ENCODE measurements around the gene EFHD2.

EFHD2 gene

DNA sequence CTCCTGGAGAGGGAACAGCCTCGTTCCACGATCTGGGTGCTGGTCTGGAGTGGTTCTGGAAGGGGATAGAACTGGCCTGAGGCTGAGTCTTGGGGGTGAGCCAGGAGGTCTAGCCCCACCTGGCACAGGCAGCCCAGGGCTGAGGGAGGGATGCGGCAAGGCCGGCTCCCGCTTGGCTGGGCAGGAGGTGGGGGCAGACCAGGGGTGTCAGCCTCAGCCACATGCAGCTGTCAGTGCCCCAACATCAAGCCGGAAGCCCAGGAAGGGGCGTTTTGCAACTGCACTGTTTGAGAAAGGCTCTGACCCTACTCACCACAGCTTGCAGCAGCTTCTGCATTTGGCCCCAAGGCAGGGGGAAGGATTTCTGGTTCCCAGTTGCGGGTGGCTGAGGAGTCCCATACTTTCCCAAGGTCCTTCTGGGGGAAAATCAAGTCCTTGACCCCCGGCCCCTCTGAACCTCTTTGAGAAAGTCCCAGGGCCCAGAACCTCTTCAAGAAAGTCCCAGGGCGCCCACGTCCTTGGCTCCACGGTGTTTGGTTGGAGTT, 2.0 kb downstream of the EFHD2 start:
- no peaks in the 10 kb centered on the region for H3K27me3 ChIP-seq (ENCODE audit: control insufficient read depth in 5 of 5, insufficient read depth in 4 of 5, low read length in 5 of 5)
- H3K4me1 ChIP-seq (ENCODE audit: control insufficient read depth in 5 of 5, insufficient read depth in 5 of 5, low read length in 5 of 5) = peaks cover 3 to 85% (median 66%) of the 10 kb centered on the region in 5 donors
- peak overlapping the region; percentile 72 to 92 (median 82) for H3K4me3 ChIP-seq (ENCODE audit: low read depth in 1 of 5, low read length in 5 of 5)
- no peaks in the 10 kb centered on the region for H3K9me3 ChIP-seq (ENCODE audit: control insufficient read depth in 5 of 5, low read length in 5 of 5)
- H3K27ac ChIP-seq (ENCODE audit: low read depth, low read length) = peak overlapping the region; percentile 50
- H3K9ac ChIP-seq (ENCODE audit: low read length in 5 of 5) = peak overlapping the region in 4 of 5 donors; percentile 51 to 84 (median 73)
- H3K36me3 ChIP-seq (ENCODE audit: control insufficient read depth in 5 of 5, insufficient read depth in 5 of 5, low read length in 5 of 5) = peaks cover 0 to 7% (median 0%) of the 10 kb centered on the region in 5 donors

GRCh38 chr1:15412175-15412800, 2.6 kb downstream of the EFHD2 start:
- Histone ChIP-seq H3K9ac (ENCODE audit: low read length in 5 of 5) (peak overlapping the region in 4 of 5 donors; percentile 51 to 84 (median 73)), H3K9me3 (ENCODE audit: control insufficient read depth in 5 of 5, low read length in 5 of 5) (no peaks in the 10 kb centered on the region), H3K27me3 (ENCODE audit: control insufficient read depth in 5 of 5, insufficient read depth in 4 of 5, low read length in 5 of 5) (no peaks in the 10 kb centered on the region), H3K36me3 (ENCODE audit: control insufficient read depth in 5 of 5, insufficient read depth in 5 of 5, low read length in 5 of 5) (peaks cover 0 to 7% (median 0%) of the 10 kb centered on the region in 5 donors), H3K4me3 (ENCODE audit: low read depth in 1 of 5, low read length in 5 of 5) (peak overlapping the region; percentile 53 to 89 (median 79)), H3K27ac (ENCODE audit: low read depth, low read length) (peak overlapping the region; percentile 50), H3K4me1 (ENCODE audit: control insufficient read depth in 5 of 5, insufficient read depth in 5 of 5, low read length in 5 of 5) (peaks cover 3 to 86% (median 66%) of the 10 kb centered on the region in 5 donors)

GRCh38 chr1:15412843-15413242, 3.2 kb downstream of the EFHD2 start:
- H3K9me3 ChIP-seq (ENCODE audit: control insufficient read depth in 5 of 5, low read length in 5 of 5) = no peaks in the 10 kb centered on the region
- H3K27ac ChIP-seq (ENCODE audit: low read depth, low read length) = peak overlapping the region; percentile 50
- peak overlapping the region in 1 of 5 donors; percentile 24 for H3K9ac ChIP-seq (ENCODE audit: low read length in 5 of 5)
- peak overlapping the region in 2 of 5 donors; percentile 48 to 82 for H3K4me3 ChIP-seq (ENCODE audit: low read depth in 1 of 5, low read length in 5 of 5)
- peaks cover 0 to 7% (median 0%) of the 10 kb centered on the region in 5 donors for H3K36me3 ChIP-seq (ENCODE audit: control insufficient read depth in 5 of 5, insufficient read depth in 5 of 5, low read length in 5 of 5)
- no peaks in the 10 kb centered on the region for H3K27me3 ChIP-seq (ENCODE audit: control insufficient read depth in 5 of 5, insufficient read depth in 4 of 5, low read length in 5 of 5)
- H3K4me1 ChIP-seq (ENCODE audit: control insufficient read depth in 5 of 5, insufficient read depth in 5 of 5, low read length in 5 of 5) = peaks cover 3 to 86% (median 63%) of the 10 kb centered on the region in 5 donors

DNA sequence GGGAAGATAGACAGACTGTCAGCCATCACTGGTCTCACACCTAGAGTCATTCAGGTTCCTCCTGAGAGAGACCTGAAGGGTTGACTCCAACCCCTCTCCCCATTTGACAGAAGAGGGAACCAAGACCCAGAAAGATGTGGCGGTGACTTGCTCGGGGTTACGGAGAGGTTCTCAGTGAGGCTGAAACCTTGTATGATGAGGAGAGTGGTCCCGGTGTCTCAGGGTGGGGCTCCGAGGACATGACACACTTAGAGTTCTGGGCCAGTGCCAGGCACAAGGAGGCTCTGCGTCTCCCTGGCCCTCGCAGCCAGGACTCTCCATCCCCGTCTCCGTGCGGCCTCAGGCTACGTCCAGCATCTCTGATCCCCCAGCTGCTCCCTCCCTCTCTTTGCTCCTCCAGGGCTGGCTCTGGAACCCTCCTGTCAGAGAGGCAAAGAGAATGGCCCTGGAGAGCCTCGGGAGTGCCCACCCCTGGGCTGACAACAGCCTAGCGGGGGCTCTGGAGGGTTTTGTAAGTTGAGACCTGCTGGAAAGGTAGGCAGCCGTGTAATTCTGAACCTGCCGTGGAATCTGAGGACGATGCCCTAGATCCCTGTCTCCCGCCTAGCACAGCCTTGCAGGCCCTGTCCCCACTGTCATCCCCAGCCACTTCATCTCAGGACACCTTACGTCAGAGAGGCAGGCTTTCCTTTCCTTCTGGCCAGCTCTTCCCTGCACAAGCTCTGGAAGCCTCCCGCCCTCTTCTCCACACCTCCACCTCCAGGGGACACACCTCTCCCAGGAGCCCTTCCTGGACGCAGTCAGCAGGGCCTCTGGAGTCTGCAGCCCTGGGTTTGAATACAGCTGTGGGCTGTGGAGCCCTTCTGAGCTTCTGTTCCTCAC, 4.1 kb downstream of the EFHD2 start:
- Histone ChIP-seq H3K4me3 (ENCODE audit: low read depth in 1 of 5, low read length in 5 of 5) (peak overlapping the region in 2 of 5 donors; percentile 29 to 82), H3K27me3 (ENCODE audit: control insufficient read depth in 5 of 5, insufficient read depth in 4 of 5, low read length in 5 of 5) (no peaks in the 10 kb centered on the region), H3K4me1 (ENCODE audit: control insufficient read depth in 5 of 5, insufficient read depth in 5 of 5, low read length in 5 of 5) (peaks cover 5 to 86% (median 65%) of the 10 kb centered on the region in 5 donors), H3K9me3 (ENCODE audit: control insufficient read depth in 5 of 5, low read length in 5 of 5) (no peaks in the 10 kb centered on the region), H3K36me3 (ENCODE audit: control insufficient read depth in 5 of 5, insufficient read depth in 5 of 5, low read length in 5 of 5) (peaks cover 0 to 7% (median 0%) of the 10 kb centered on the region in 5 donors), H3K9ac (ENCODE audit: low read length in 5 of 5) (peak overlapping the region in 1 of 5 donors; percentile 7), H3K27ac (ENCODE audit: low read depth, low read length) (peak overlapping the region; percentile 50)

GRCh38 chr1:15414445-15414983, 4.8 kb downstream of the EFHD2 start:
- H3K27me3 ChIP-seq (ENCODE audit: control insufficient read depth in 5 of 5, insufficient read depth in 4 of 5, low read length in 5 of 5) = no peaks in the 10 kb centered on the region
- no peaks in the 10 kb centered on the region for H3K9me3 ChIP-seq (ENCODE audit: control insufficient read depth in 5 of 5, low read length in 5 of 5)
- peak overlapping the region; percentile 61 for H3K27ac ChIP-seq (ENCODE audit: low read depth, low read length)
- H3K9ac ChIP-seq (ENCODE audit: low read length in 5 of 5) = peak overlapping the region in 1 of 5 donors; percentile 7
- peaks cover 5 to 87% (median 65%) of the 10 kb centered on the region in 5 donors for H3K4me1 ChIP-seq (ENCODE audit: control insufficient read depth in 5 of 5, insufficient read depth in 5 of 5, low read length in 5 of 5)
- peaks cover 0 to 7% (median 0%) of the 10 kb centered on the region in 5 donors for H3K36me3 ChIP-seq (ENCODE audit: control insufficient read depth in 5 of 5, insufficient read depth in 5 of 5, low read length in 5 of 5)
- no peak overlapping the region for H3K4me3 ChIP-seq (ENCODE audit: low read depth in 1 of 5, low read length in 5 of 5)

DNA sequence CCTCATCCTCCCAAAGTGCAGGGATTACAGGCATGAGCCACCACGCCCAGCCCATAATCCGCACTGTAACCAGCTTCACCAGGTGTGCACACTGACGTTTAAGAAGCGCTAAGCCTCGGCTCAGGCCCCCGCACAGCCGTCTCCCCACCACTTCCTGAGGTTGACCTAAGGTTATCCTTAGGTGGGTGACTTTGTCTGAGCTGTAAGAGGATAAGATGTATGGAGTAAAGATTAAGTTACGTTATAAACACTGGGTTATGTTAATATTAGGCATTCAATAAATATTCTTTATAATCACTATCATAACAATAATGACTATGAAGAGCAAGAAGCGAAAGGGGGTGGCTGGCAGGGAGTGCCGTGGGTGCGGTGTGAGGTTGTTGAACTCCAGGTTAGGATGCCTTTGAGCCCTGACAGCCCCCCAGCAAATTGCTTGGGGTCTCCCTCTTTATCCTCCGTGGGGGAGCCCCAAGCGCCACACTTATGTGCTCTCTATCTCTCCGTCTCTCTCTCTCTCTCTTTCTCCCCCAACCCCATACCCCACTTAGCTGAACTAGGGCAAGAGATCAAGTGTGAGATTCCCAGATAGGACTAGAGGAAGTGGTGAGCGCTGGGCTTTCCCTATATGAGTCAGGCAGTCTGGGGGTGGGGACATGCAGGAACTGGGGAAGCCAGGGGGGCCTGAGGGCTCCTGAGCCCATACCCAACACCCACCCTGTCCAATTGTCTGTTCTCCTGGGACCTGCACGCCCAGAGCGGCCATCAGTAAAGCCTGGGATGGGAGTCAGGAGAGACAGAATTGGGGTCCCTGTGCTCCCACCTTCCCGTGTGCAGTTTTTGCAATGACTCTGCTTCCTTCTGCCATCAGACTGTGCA, 7.6 kb downstream of the EFHD2 start:
- H3K27me3 ChIP-seq (ENCODE audit: control insufficient read depth in 5 of 5, insufficient read depth in 4 of 5, low read length in 5 of 5) = no peaks in the 10 kb centered on the region
- H3K4me1 ChIP-seq (ENCODE audit: control insufficient read depth in 5 of 5, insufficient read depth in 5 of 5, low read length in 5 of 5) = peaks cover 7 to 83% (median 55%) of the 10 kb centered on the region in 5 donors
- H3K36me3 ChIP-seq (ENCODE audit: control insufficient read depth in 5 of 5, insufficient read depth in 5 of 5, low read length in 5 of 5) = peaks cover 0 to 7% (median 0%) of the 10 kb centered on the region in 5 donors
- H3K4me3 ChIP-seq (ENCODE audit: low read depth in 1 of 5, low read length in 5 of 5) = peak overlapping the region in 1 of 5 donors; percentile 13
- H3K9me3 ChIP-seq (ENCODE audit: control insufficient read depth in 5 of 5, low read length in 5 of 5) = no peaks in the 10 kb centered on the region
- H3K27ac ChIP-seq (ENCODE audit: low read depth, low read length) = peak overlapping the region; percentile 61
- no peak overlapping the region for H3K9ac ChIP-seq (ENCODE audit: low read length in 5 of 5)

DNA sequence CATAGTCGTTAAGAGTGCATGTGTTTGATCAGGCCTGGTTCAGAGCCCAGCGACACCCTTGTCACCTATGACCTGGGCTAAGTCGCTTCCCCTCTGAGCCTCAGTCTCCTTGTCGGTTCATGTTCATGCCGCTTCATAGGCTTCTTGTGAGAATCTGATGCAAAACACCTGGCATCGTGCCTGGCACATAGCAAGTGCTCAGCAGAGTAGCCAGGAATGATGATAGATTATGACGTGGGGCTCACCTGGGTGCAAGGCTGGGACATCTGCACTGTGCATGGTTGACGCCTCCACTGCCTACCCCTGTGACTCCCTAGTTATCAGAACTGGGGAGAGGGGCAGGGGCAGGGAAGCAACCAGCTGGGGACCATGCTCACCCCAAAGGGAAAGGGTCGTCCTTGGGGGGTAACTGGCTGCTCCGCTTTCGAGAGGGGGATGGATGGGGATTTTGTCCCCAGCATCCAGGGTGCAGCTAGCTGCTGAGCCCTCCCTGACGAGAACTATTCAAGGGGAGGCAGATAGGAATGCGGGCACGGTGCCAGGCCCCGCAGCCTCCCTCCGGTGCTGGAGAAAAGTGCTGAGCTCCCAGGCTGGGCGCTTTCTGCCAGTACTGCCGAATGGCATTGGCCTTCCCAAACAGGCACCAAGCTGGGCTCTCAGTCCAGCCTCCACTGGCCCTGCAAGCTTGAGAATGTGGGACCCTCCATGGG, 9.3 kb downstream of the EFHD2 start:
- Histone ChIP-seq H3K27ac (ENCODE audit: low read depth, low read length) (no peak overlapping the region), H3K36me3 (ENCODE audit: control insufficient read depth in 5 of 5, insufficient read depth in 5 of 5, low read length in 5 of 5) (peaks cover 0 to 7% (median 3%) of the 10 kb centered on the region in 5 donors), H3K27me3 (ENCODE audit: control insufficient read depth in 5 of 5, insufficient read depth in 4 of 5, low read length in 5 of 5) (no peaks in the 10 kb centered on the region), H3K9ac (ENCODE audit: low read length in 5 of 5) (peak overlapping the region in 1 of 5 donors; percentile 25), H3K4me3 (ENCODE audit: low read depth in 1 of 5, low read length in 5 of 5) (no peak overlapping the region), H3K4me1 (ENCODE audit: control insufficient read depth in 5 of 5, insufficient read depth in 5 of 5, low read length in 5 of 5) (peaks cover 7 to 67% (median 39%) of the 10 kb centered on the region in 5 donors), H3K9me3 (ENCODE audit: control insufficient read depth in 5 of 5, low read length in 5 of 5) (no peaks in the 10 kb centered on the region)

DNA sequence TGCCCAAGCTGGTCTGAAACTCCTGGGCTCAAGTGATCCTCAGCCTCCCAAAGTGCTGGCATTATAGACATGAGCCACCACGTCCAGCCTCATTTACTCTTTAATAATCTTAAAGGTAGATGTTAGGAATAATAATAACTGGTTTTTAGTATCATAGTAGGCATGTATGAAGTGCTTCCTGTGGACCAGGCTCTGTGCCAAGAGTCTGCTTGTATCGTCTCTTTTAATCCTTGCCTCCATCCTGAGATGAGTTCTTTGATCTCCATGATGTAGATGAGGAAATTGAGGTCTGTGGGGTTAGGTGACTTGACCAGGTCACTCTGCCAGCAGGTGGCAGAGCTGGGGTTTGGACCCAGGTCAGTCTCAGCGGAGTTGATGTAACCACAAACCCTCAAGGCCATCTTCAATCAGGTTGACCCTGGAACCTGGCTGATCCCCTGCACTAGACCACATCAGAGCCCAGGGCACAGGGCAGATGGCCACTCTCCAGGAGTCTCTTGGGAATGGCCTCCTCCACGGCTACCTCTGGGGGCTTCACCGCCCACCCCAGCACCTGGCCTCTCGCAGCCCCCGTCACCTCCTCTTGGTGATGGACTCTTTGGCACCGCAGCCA, 11.3 kb downstream of the EFHD2 start:
- no peak overlapping the region for H3K4me3 ChIP-seq (ENCODE audit: low read depth in 1 of 5, low read length in 5 of 5)
- no peak overlapping the region for H3K27ac ChIP-seq (ENCODE audit: low read depth, low read length)
- no peaks in the 10 kb centered on the region for H3K9me3 ChIP-seq (ENCODE audit: control insufficient read depth in 5 of 5, low read length in 5 of 5)
- peaks cover 0 to 13% (median 5%) of the 10 kb centered on the region in 5 donors for H3K36me3 ChIP-seq (ENCODE audit: control insufficient read depth in 5 of 5, insufficient read depth in 5 of 5, low read length in 5 of 5)
- peaks cover 6 to 47% (median 35%) of the 10 kb centered on the region in 5 donors for H3K4me1 ChIP-seq (ENCODE audit: control insufficient read depth in 5 of 5, insufficient read depth in 5 of 5, low read length in 5 of 5)
- no peaks in the 10 kb centered on the region for H3K27me3 ChIP-seq (ENCODE audit: control insufficient read depth in 5 of 5, insufficient read depth in 4 of 5, low read length in 5 of 5)
- no peak overlapping the region for H3K9ac ChIP-seq (ENCODE audit: low read length in 5 of 5)
